CD14-positive monocyte (primary cell): ENCODE measurements around the gene HLA-DRB1. TPM values are rescaled to one million over a fixed set of nuclear protein-coding genes. Genes with fewer than 3 reads are reported as not detected.
A peak's percentile ranks its signal among the peaks of the same experiment; 100 is the strongest.
"Not testable (repeated sequence)": the region's sequence is repeated elsewhere in the genome, so short reads cannot be mapped to it uniquely, and the experiment has no call there.

Experiments
- DNase-seq, 3 donors: peaks; one replicate each; pipeline ENCODE4 v3.0.0-alpha.2; 2011 to 2022
- H2AFZ ChIP-seq: 2 replicates; pipeline ENCODE4 v1.6.0; 2012; ENCODE audit warnings: mild to moderate bottlenecking, low read depth, low read length, inconsistent platforms; ENCODE audit not compliant: insufficient read depth, poor library complexity, severe bottlenecking
- H3K27ac ChIP-seq, 2 donors: 1 replicate in 1 of 2; 2 replicates in 1 of 2; pipeline ENCODE4 v1.5.1; 2012 to 2013; ENCODE audit warnings: low read length in 2 of 2, control low read depth in 1 of 2, inconsistent platforms in 1 of 2, low read depth in 1 of 2, mild to moderate bottlenecking in 1 of 2
- H3K27me3 ChIP-seq, 2 donors: one replicate each; pipeline versions ENCODE4 v1.6.0 to v1.6.1; 2011 to 2013; ENCODE audit warnings: low read length in 2 of 2; ENCODE audit not compliant: control insufficient read depth in 2 of 2, insufficient read depth in 2 of 2
- H3K36me3 ChIP-seq, 2 donors: replicated peaks in 1 of 2; 1 replicate in 1 of 2; 2 replicates in 1 of 2; pipeline versions ENCODE4 v1.5.1 to v1.6.1; 2012 to 2013; ENCODE audit warnings: low read length in 2 of 2, control low read depth in 1 of 2, inconsistent platforms in 1 of 2, mild to moderate bottlenecking in 1 of 2; ENCODE audit not compliant: insufficient read depth in 2 of 2, control insufficient read depth in 1 of 2
- H3K4me1 ChIP-seq, 2 donors: 1 replicate in 1 of 2; 2 replicates in 1 of 2; pipeline versions ENCODE4 v1.5.1 to v1.6.1; 2012 to 2013; ENCODE audit warnings: low read length in 2 of 2, control low read depth in 1 of 2, inconsistent platforms in 1 of 2, mild to moderate bottlenecking in 1 of 2, moderate library complexity in 1 of 2; ENCODE audit not compliant: insufficient read depth in 2 of 2, control insufficient read depth in 1 of 2
- H3K4me2 ChIP-seq: replicated peaks from 2 replicates; pipeline ENCODE3; 2012; ENCODE audit warnings: low read length, moderate library complexity, mild to moderate bottlenecking; ENCODE audit not compliant: poor library complexity, severe bottlenecking; ENCODE audit errors: extremely low read depth
- H3K4me3 ChIP-seq, 3 experiments: fragments of 200-600 bp in 1 of 3; sonication (generic) in 1 of 3; replicated peaks in 1 of 3; 1 replicate in 2 of 3; 2 replicates in 1 of 3; pipeline ENCODE4 v1.5.1; 2011 to 2013; ENCODE audit warnings: low read length in 3 of 3, mild to moderate bottlenecking in 3 of 3, control low read depth in 2 of 3, low read depth in 2 of 3, inconsistent platforms in 1 of 3, moderate library complexity in 1 of 3
- H3K79me2 ChIP-seq: 2 replicates; pipeline ENCODE4 v1.6.0; 2012; ENCODE audit warnings: mild to moderate bottlenecking, control low read depth, inconsistent platforms, low read length, moderate library complexity; ENCODE audit not compliant: insufficient read depth
- H3K9ac ChIP-seq: 2 replicates; pipeline ENCODE4 v1.6.0; 2017; ENCODE audit warnings: low read length, mild to moderate bottlenecking; ENCODE audit not compliant: insufficient read depth, poor library complexity, severe bottlenecking
- H3K9me3 ChIP-seq, 2 donors: replicated peaks in 1 of 2; 1 replicate in 1 of 2; 2 replicates in 1 of 2; pipeline versions ENCODE4 v1.5.1 to v1.6.1; 2012 to 2013; ENCODE audit warnings: low read length in 2 of 2, control low read depth in 1 of 2; ENCODE audit not compliant: control insufficient read depth in 1 of 2, insufficient read depth in 1 of 2
- H4K20me1 ChIP-seq: 2 replicates; pipeline ENCODE4 v1.6.0; 2012; ENCODE audit warnings: mild to moderate bottlenecking, low read length, control low read depth, moderate library complexity; ENCODE audit not compliant: insufficient read depth
- H3K27ac Mint-ChIP-seq, 7 donors: one replicate each; pipeline ENCODE4 v1.8.0; 2020; ENCODE audit warnings: mild to moderate bottlenecking in 7 of 7, mixed read lengths in 7 of 7, moderate library complexity in 6 of 7, inconsistent platforms in 2 of 7
- H3K27me3 Mint-ChIP-seq, 3 donors: one replicate each; pipeline ENCODE4 v1.8.0; 2021 to 2022; ENCODE audit warnings: low read depth in 3 of 3, mild to moderate bottlenecking in 3 of 3, mixed read lengths in 3 of 3, moderate library complexity in 3 of 3, inconsistent platforms in 1 of 3
- H3K36me3 Mint-ChIP-seq, 2 donors: one replicate each; pipeline ENCODE4 v1.8.0; 2020; ENCODE audit warnings: mixed read lengths in 2 of 2, inconsistent platforms in 1 of 2, mild to moderate bottlenecking in 1 of 2
- H3K4me1 Mint-ChIP-seq: one replicate; pipeline ENCODE4 v1.8.0; 2020; ENCODE audit warnings: mild to moderate bottlenecking, mixed read lengths
- H3K4me3 Mint-ChIP-seq, 2 donors: one replicate each; pipeline ENCODE4 v1.8.0; 2020; ENCODE audit warnings: mild to moderate bottlenecking in 2 of 2, mixed read lengths in 2 of 2, moderate library complexity in 1 of 2
- H3K9me3 Mint-ChIP-seq, 7 donors: one replicate each; pipeline ENCODE4 v1.8.0; 2020 to 2022; ENCODE audit warnings: mixed read lengths in 7 of 7, mild to moderate bottlenecking in 6 of 7, moderate library complexity in 6 of 7, inconsistent platforms in 2 of 7
- CTCF ChIP-seq: fragments of 200-600 bp; IDR thresholded peaks from one replicate; pipeline ENCODE4 v1.8.0; 2022; ENCODE audit warnings: antibody characterized with exemption, mild to moderate bottlenecking
- WGBS: methylation state at CpG from one replicate; pipeline ENCODE4 v1.1.5; 2013; ENCODE audit warnings: missing lambda C conversion rate; ENCODE audit not compliant: insufficient coverage; 5-methylcytosine and 5-hydroxymethylcytosine counted together
- intact Hi-C, 2 donors: fragments of 100-400 bp; cut with micrococcal nuclease; formaldehyde crosslinking; loops; one replicate each; pipeline versions ENCODE4 v1.15.0 to v1.15.1; 2023
- polyA plus RNA-seq, 3 donors: library from polyadenylated mRNA; depleted of rRNA in 1 of 3; unstranded in 2 of 3; stranded (reverse) in 1 of 3; fragments of 300-500 nt in 2 of 3; fragments of >200 nt in 1 of 3; fragmentation: Illumina TruSeq in 2 of 3; gene quantifications; 1 replicate in 2 of 3; 2 replicates in 1 of 3; pipeline ENCODE4 v1.2.3, GENCODE V29; 2012 to 2021

HLA-DRB1 gene
- polyA plus RNA-seq, 3 donors: 928 to 2,792 (median 2,645) TPM

DNA sequence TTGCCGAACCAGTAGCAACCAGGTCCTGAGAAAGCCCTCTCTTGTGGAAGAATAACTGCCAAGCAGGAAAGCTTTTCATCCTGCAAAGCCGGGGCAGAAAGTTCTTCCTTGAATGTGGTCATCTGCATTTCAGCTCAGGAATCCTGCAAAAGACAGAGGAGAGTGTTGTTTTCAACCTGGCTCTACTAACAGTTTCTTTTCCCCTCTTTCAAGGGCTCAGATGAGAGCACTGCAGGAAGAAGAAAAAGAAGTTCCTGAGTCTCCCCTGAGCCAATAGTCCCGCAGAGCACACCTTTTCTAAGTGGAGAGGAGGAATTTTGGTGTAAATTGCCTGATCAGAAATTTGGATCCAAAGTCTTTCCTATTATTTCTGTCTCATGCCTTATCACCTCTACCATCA, 10.7 kb downstream of the HLA-DRB1 start:
- no peaks in the 10 kb centered on the region for H3K27me3 ChIP-seq
- no peak overlapping the region for H3K4me3 Mint-ChIP-seq
- peaks cover 14% of the 10 kb centered on the region for H4K20me1 ChIP-seq
- H3K27me3 Mint-ChIP-seq: peaks cover 0 to 3% (median 0%) of the 10 kb centered on the region in 3 donors
- DNase-seq: no peak
- peaks cover 48 to 72% of the 10 kb centered on the region in 2 donors for H3K36me3 Mint-ChIP-seq
- H3K36me3 ChIP-seq: peaks cover 29 to 38% of the 10 kb centered on the region in 2 donors
- peaks cover 0 to 7% (median 1%) of the 10 kb centered on the region in 7 donors for H3K9me3 Mint-ChIP-seq
- no peaks in the 10 kb centered on the region for H3K4me1 ChIP-seq
- H3K27ac ChIP-seq: peak overlapping the region in 1 of 2 donors; percentile 45
- no peak overlapping the region for H3K4me3 ChIP-seq
- intact Hi-C loops: loop anchor here in 1 of 2 donors (10.0 kb wide), 1 partner anchor 94 kb away; no protein-coding TSS in a partner anchor
- H3K9ac ChIP-seq: no peak overlapping the region
- no peaks in the 10 kb centered on the region for H3K9me3 ChIP-seq
- 0% methylated on average over 2 of the region's 3 CpGs for WGBS
- TF ChIP-seq CTCF: no peak
- H3K4me1 Mint-ChIP-seq: peaks cover 13% of the 10 kb centered on the region
- H3K79me2 ChIP-seq: no peaks in the 10 kb centered on the region
- no peak overlapping the region for H3K4me2 ChIP-seq
- no peak overlapping the region for H2AFZ ChIP-seq
- H3K27ac Mint-ChIP-seq: peak overlapping the region in 4 of 7 donors; percentile 50 to 87 (median 76)

DNA sequence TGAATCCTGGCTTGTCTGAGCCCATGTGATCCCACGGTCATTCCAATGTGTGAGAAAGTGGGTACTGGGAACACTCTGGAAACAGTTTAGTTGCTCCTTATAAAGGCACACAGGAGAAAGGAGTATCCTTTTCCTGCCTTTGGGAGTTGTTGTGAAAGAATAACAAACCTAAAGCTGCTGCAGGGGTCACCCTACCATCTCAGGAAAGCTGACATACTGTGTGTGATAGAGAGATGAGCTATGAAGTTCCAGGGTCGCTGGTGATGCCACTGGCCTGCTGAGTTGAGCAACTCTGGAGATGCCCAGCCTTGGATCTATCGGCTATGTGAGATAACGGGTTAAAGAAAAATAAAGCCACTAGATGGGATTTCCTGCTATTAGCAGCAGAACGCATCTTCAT, 12.2 kb downstream of the HLA-DRB1 start:
- Mint-ChIP-seq H3K36me3 (peaks cover 38 to 61% of the 10 kb centered on the region in 2 donors), H3K27ac (peak overlapping the region in 5 of 7 donors; percentile 3 to 68 (median 30))
- Histone ChIP-seq H3K36me3 (peaks cover 29 to 37% of the 10 kb centered on the region in 2 donors), H4K20me1 (peaks cover 11% of the 10 kb centered on the region)
- not testable (repeated sequence) for H3K4me3 Mint-ChIP-seq, H3K9me3 Mint-ChIP-seq, H3K9me3 ChIP-seq, H3K79me2 ChIP-seq, H3K9ac ChIP-seq, H3K4me1 ChIP-seq, H3K27me3 ChIP-seq, H3K4me2 ChIP-seq, H3K27ac ChIP-seq, H3K4me3 ChIP-seq, DNase-seq, H2AFZ ChIP-seq, H3K4me1 Mint-ChIP-seq, H3K27me3 Mint-ChIP-seq
- intact Hi-C loops: loop anchor here in 1 of 2 donors (10.0 kb wide), 1 partner anchor 93 kb away; no protein-coding TSS in a partner anchor
- 30% methylated on average over 2 of the region's 5 CpGs for WGBS
